Measurements from ENCODE around the gene SELENBP1. TPM values are rescaled to one million over a fixed set of nuclear protein-coding genes. Genes with fewer than 3 reads are reported as not detected.

SELENBP1 gene
- total RNA-seq, 6 experiments from 2014 or later: 11.2 to 15.6 (median 14.6) TPM

GRCh38 chr1:151327223-151327902 lies 45.1 kb downstream of the SELENBP1 start, which contains the start of gene PI4KB:
Gene PI4KB (minus strand): TSS chr1:151327416. CDS start chr1:151316481, 10,935 bp downstream.
- H3K4me1 Mint-ChIP-seq (ENCODE audit: low read depth): peaks cover 35% of the 10 kb centered on the region
- H3K9me3 Mint-ChIP-seq: no peaks in the 10 kb centered on the region
- peaks cover 9% of the 10 kb centered on the region for H3K36me3 Mint-ChIP-seq (ENCODE audit: low read depth)

GRCh38 chr1:151326619-151327222 lies 45.8 kb downstream of the SELENBP1 start:
- no peak for TF ChIP-seq CTCF (IDR thresholded peaks at IDR 0.05)
- H3K9me3 Mint-ChIP-seq: no peaks in the 10 kb centered on the region
- H3K4me3 Mint-ChIP-seq: peak overlapping the region; percentile 96
- H3K27ac Mint-ChIP-seq: peak overlapping the region; percentile 89
- H3K4me1 Mint-ChIP-seq (ENCODE audit: low read depth): peaks cover 35% of the 10 kb centered on the region
- DNase-seq: no peak
- peaks cover 15% of the 10 kb centered on the region for H3K36me3 Mint-ChIP-seq (ENCODE audit: low read depth)
- H3K27me3 Mint-ChIP-seq (ENCODE audit: insufficient read depth): no peaks in the 10 kb centered on the region; the same call in 1 of the 2 replicates

More at GRCh38 chr1:151327223-151327902, 45.1 kb downstream of the SELENBP1 start, which contains the start of gene PI4KB:
- no peak for TF ChIP-seq CTCF (IDR thresholded peaks at IDR 0.05)
- Mint-ChIP-seq H3K4me3 (peak within 1 kb of the TSS; percentile 96), H3K27me3 (ENCODE audit: insufficient read depth) (no peaks in the 10 kb centered on the region; the same call in 1 of the 2 replicates), H3K27ac (peak within 1 kb of the TSS; percentile 97)
- DNase-seq: peak; percentile 98

GRCh38 chr1:151325646-151326429 lies 46.7 kb downstream of the SELENBP1 start:
- Mint-ChIP-seq H3K27ac (peak overlapping the region; percentile 89), H3K27me3 (ENCODE audit: insufficient read depth) (no peaks in the 10 kb centered on the region; the same call in 1 of the 2 replicates), H3K36me3 (ENCODE audit: low read depth) (peaks cover 17% of the 10 kb centered on the region), H3K4me1 (ENCODE audit: low read depth) (peaks cover 35% of the 10 kb centered on the region), H3K4me3 (peak overlapping the region; percentile 96), H3K9me3 (no peaks in the 10 kb centered on the region)
- peak; percentile 19 for DNase-seq
- TF ChIP-seq CTCF (IDR thresholded peaks at IDR 0.05): no peak

GRCh38 chr1:151325231-151325630 lies 47.3 kb downstream of the SELENBP1 start:
- H3K36me3 Mint-ChIP-seq (ENCODE audit: low read depth): peaks cover 21% of the 10 kb centered on the region
- peak overlapping the region; percentile 89 for H3K27ac Mint-ChIP-seq
- peaks cover 35% of the 10 kb centered on the region for H3K4me1 Mint-ChIP-seq (ENCODE audit: low read depth)
- TF ChIP-seq CTCF (IDR thresholded peaks at IDR 0.05): no peak
- no peak for DNase-seq
- no peaks in the 10 kb centered on the region for H3K9me3 Mint-ChIP-seq
- peak overlapping the region; percentile 96 for H3K4me3 Mint-ChIP-seq
- no peaks in the 10 kb centered on the region; the same call in 1 of the 2 replicates for H3K27me3 Mint-ChIP-seq (ENCODE audit: insufficient read depth)

- Mint-ChIP-seq H3K27me3 (ENCODE audit: insufficient read depth) (no peaks in the 10 kb centered on the region; the same call in 1 of the 2 replicates), H3K4me3 (no peak overlapping the region), H3K4me1 (ENCODE audit: low read depth) (peaks cover 37% of the 10 kb centered on the region), H3K9me3 (no peaks in the 10 kb centered on the region), H3K27ac (peak overlapping the region; percentile 55; the same call in 1 of the 2 replicates), H3K36me3 (ENCODE audit: low read depth) (peaks cover 23% of the 10 kb centered on the region)
- DNase-seq: no peak
- no peak for TF ChIP-seq CTCF (IDR thresholded peaks at IDR 0.05)
These were observed 48.0 kb downstream of the SELENBP1 start for GRCh38 chr1:151324390-151324930.

Measured in HFFc6 (cell line).